GM12878 (cell line): ENCODE results near the gene STXBP2. TPM values are rescaled to one million over a fixed set of nuclear protein-coding genes. Genes with fewer than 3 reads are reported as not detected.

ENCODE experiments used
- ATAC-seq: fragments of 200-7000 bp; cut with Tn5 transposase; 3 replicates; pipeline ENCODE4 v1.9.1; 2020; ENCODE audit warnings: mild to moderate bottlenecking, moderate library complexity
- BruUV-seq: library from RNA; stranded (reverse); fragments of 400-500 nt; replicated peaks from 2 replicates; lab custom pipeline; 2021; lab: Mats Ljungman, UMichigan
- CTCF ChIA-PET: fragments of 300-600 bp; sonication (Branson Sonifier 250); formaldehyde crosslinking; extraction: SDS; loops from one replicate; lab custom pipeline; 2021; ENCODE audit warnings: inconsistent platforms; lab: Yijun Ruan, JAX
- POLR2A ChIA-PET: fragments of 350-600 bp; formaldehyde crosslinking; extraction: SDS; loops from one replicate; lab custom pipeline; 2021; ENCODE audit warnings: inconsistent platforms; lab: Charles Lee
- RAD21 ChIA-PET: fragments of 300-600 bp; sonication (Branson Sonifier 250); formaldehyde crosslinking; loops from one replicate; lab custom pipeline; 2023; ENCODE audit warnings: antibody characterized with exemption; ENCODE audit not compliant: unreplicated experiment; lab: Charles Lee
- SMC1A ChIA-PET: fragments of 300-600 bp; sonication (Branson Sonifier 250); formaldehyde crosslinking; loops from one replicate; lab custom pipeline; 2023; ENCODE audit not compliant: unreplicated experiment, uncharacterized antibody; lab: Charles Lee
- DNase-seq: peaks from one replicate; pipeline ENCODE4 v3.0.0-alpha.2; 2011; ENCODE audit warnings: low read depth, low spot score
- FAIRE-seq: peaks from 3 replicates; lab custom pipeline; 2011; peaks lifted over from hg19 to GRCh38; lab: Jason Lieb, UNC
- H2AFZ ChIP-seq: 2 replicates; pipeline ENCODE4 v1.6.0; 2011; ENCODE audit warnings: low read depth, low read length, control low read depth; ENCODE audit not compliant: control insufficient read depth
- H3K27ac ChIP-seq: 2 replicates; pipeline ENCODE4 v1.5.1; 2011; ENCODE audit warnings: control low read depth; ENCODE audit not compliant: control insufficient read depth, insufficient read depth
- H3K27me3 ChIP-seq, 2 experiments: replicated peaks in 1 of 2; 2 replicates each; pipeline versions ENCODE4 v1.6.0 to v1.6.1; 2011; ENCODE audit warnings: low read length in 1 of 2; ENCODE audit not compliant: control insufficient read depth in 2 of 2, insufficient read depth in 2 of 2
- H3K36me3 ChIP-seq, 2 experiments: 2 replicates each; pipeline ENCODE4 v1.5.1; 2011; ENCODE audit warnings: low read length in 1 of 2; ENCODE audit not compliant: control insufficient read depth in 2 of 2, insufficient read depth in 2 of 2
- H3K4me1 ChIP-seq: 2 replicates; pipeline ENCODE4 v1.6.1; 2011; ENCODE audit warnings: mild to moderate bottlenecking, low read length, moderate library complexity, mixed read lengths; ENCODE audit not compliant: control insufficient read depth, insufficient read depth
- H3K4me2 ChIP-seq: 2 replicates; pipeline ENCODE4 v1.6.0; 2011; ENCODE audit warnings: control low read depth; ENCODE audit not compliant: control insufficient read depth, insufficient read depth
- H3K4me3 ChIP-seq: fragments of 200-600 bp; sonication (generic); 2 replicates; pipeline ENCODE4 v1.5.1; 2016
- H3K79me2 ChIP-seq: 2 replicates; pipeline ENCODE4 v1.6.0; 2011; ENCODE audit warnings: low read length; ENCODE audit not compliant: control insufficient read depth, insufficient read depth
- H3K9ac ChIP-seq: 2 replicates; pipeline ENCODE4 v1.8.0; 2011; ENCODE audit warnings: low read length, control low read depth, mixed read lengths; ENCODE audit not compliant: control insufficient read depth, insufficient read depth
- H3K9me3 ChIP-seq: replicated peaks from 3 replicates; pipeline ENCODE4 v1.5.1; 2011; ENCODE audit warnings: mild to moderate bottlenecking, low read length; ENCODE audit not compliant: control insufficient read depth, insufficient read depth
- H4K20me1 ChIP-seq: 2 replicates; pipeline ENCODE4 v1.6.0; 2011; ENCODE audit not compliant: control insufficient read depth, insufficient read depth
- BACH1 ChIP-seq: fragments of 450-650 bp; IDR thresholded peaks from 2 replicates; pipeline ENCODE4 v1.6.1; 2017; ENCODE audit warnings: mild to moderate bottlenecking, borderline replicate concordance
- FOXM1 ChIP-seq: IDR thresholded peaks from 2 replicates; pipeline ENCODE4 v1.6.1; 2012; ENCODE audit warnings: low read depth, mild to moderate bottlenecking, inconsistent platforms, low read length, moderate library complexity
- MEF2A ChIP-seq: IDR thresholded peaks from 2 replicates; pipeline ENCODE4 v1.6.1; 2011; ENCODE audit warnings: low read depth, mild to moderate bottlenecking, low read length, moderate library complexity; ENCODE audit not compliant: insufficient read depth
- MEF2B ChIP-seq: fragments of 450-650 bp; IDR thresholded peaks from 2 replicates; pipeline ENCODE4 v1.6.1; 2018; ENCODE audit warnings: mild to moderate bottlenecking, moderate library complexity; ENCODE audit not compliant: partially characterized antibody, poor library complexity, severe bottlenecking
- MTA2 ChIP-seq: fragments of 450-650 bp; IDR thresholded peaks from 2 replicates; pipeline ENCODE4 v1.6.1; 2016; ENCODE audit warnings: low read depth, mild to moderate bottlenecking, moderate library complexity
- NR2F1 ChIP-seq: fragments of 450-650 bp; conservative IDR thresholded peaks from 2 replicates; pipeline ENCODE4 v1.6.1; 2017; ENCODE audit warnings: mild to moderate bottlenecking
- PAX8 ChIP-seq: fragments of 450-650 bp; IDR thresholded peaks from 2 replicates; pipeline ENCODE4 v1.6.1; 2017; ENCODE audit warnings: mild to moderate bottlenecking, moderate library complexity
- POU2F2 ChIP-seq: IDR thresholded peaks from 3 replicates; pipeline ENCODE4 v1.6.1; 2011; ENCODE audit warnings: low read depth, mild to moderate bottlenecking, low read length, borderline replicate concordance
- RBBP5 ChIP-seq: fragments of 200-600 bp; sonication (generic); conservative IDR thresholded peaks from 2 replicates; pipeline ENCODE4 v1.6.1; 2016
- SIX5 ChIP-seq: IDR thresholded peaks from 2 replicates; pipeline ENCODE4 v1.6.1; 2011; ENCODE audit warnings: mild to moderate bottlenecking, low read depth, low read length, moderate library complexity; ENCODE audit not compliant: severe bottlenecking
- SMAD5 ChIP-seq: IDR thresholded peaks from 2 replicates; pipeline ENCODE4 v1.6.1; 2016; ENCODE audit warnings: antibody characterized with exemption, low read depth
- ZNF217 ChIP-seq: fragments of 450-650 bp; IDR thresholded peaks from 2 replicates; pipeline ENCODE4 v1.6.1; 2017; ENCODE audit warnings: antibody characterized with exemption, mild to moderate bottlenecking
- ZNF24 ChIP-seq: fragments of 450-650 bp; IDR thresholded peaks from 2 replicates; pipeline ENCODE4 v1.6.1; 2017; ENCODE audit warnings: antibody characterized with exemption, mild to moderate bottlenecking
- ZNF274 ChIP-seq: IDR thresholded peaks from one replicate; pipeline ENCODE4 v1.8.0; 2011; ENCODE audit not compliant: insufficient read length, insufficient read depth
- ZSCAN29 ChIP-seq: fragments of 450-650 bp; IDR thresholded peaks from 2 replicates; pipeline ENCODE4 v1.6.1; 2017; ENCODE audit warnings: mild to moderate bottlenecking, moderate library complexity
- WGBS: methylation state at CpG from one replicate; pipeline ENCODE4 v1.1.6; 2016; ENCODE audit warnings: low lambda C conversion rate; ENCODE audit not compliant: insufficient replicate concordance, insufficient coverage; ENCODE audit errors: missing lambda C conversion rate; 5-methylcytosine and 5-hydroxymethylcytosine counted together
- in situ Hi-C: fragments of 300-500 bp; cut with MboI; formaldehyde crosslinking; loops from 9 replicates; pipeline ENCODE4 v1.14.3; 2018; ENCODE audit warnings: mixed read lengths
- intact Hi-C: fragments of 100-400 bp; cut with micrococcal nuclease; formaldehyde crosslinking; loops from one replicate; pipeline ENCODE4 v1.14.2; 2022; ENCODE audit not compliant: unreplicated experiment
- polyA plus RNA-seq, 11 experiments: library from polyadenylated mRNA; depleted of rRNA in 4 of 11; unstranded in 6 of 11; stranded (reverse) in 5 of 11; fragments of >200 nt; fragmentation: Nextera tagmentation in 4 of 11; fragmentation: Illumina TruSeq in 1 of 11; extraction: Ambion mirVana in 4 of 11; extraction: Trizol in 1 of 11; gene quantifications; 1 replicate in 1 of 11; 2 replicates in 10 of 11; pipeline versions ENCODE4 v1.2.1 to v1.2.3, GENCODE V29; 2011 to 2016; ENCODE audit warnings: inconsistent platforms in 2 of 11, missing spikeins in 2 of 11, low read depth in 1 of 11
- total RNA-seq, 4 experiments: library from RNA; depleted of rRNA in 3 of 4; stranded (reverse); fragments of >200 nt in 3 of 4; fragmentation: Illumina TruSeq in 1 of 4; extraction: Trizol in 1 of 4; gene quantifications; 2 replicates each; pipeline versions ENCODE4 v1.2.1 to v1.2.3, GENCODE V29; 2013 to 2021
- TF ChIP-seq, protein P1 (sequence below): IDR thresholded peaks from 2 replicates; pipeline ENCODE4 v1.6.1; 2012; ENCODE audit warnings: low read length, inconsistent platforms
- TF ChIP-seq, protein P2 (sequence below): fragments of 450-650 bp; IDR thresholded peaks from 2 replicates; pipeline ENCODE4 v1.6.1; 2014; ENCODE audit warnings: mild to moderate bottlenecking

STXBP2 gene
- total and polyA plus RNA-seq, 10 of the 15 experiments (the other 5 are each of a cell fraction or from before 2014, with no cell fraction given), result 2.6 to 111 (median 61.4) TPM

DNA sequence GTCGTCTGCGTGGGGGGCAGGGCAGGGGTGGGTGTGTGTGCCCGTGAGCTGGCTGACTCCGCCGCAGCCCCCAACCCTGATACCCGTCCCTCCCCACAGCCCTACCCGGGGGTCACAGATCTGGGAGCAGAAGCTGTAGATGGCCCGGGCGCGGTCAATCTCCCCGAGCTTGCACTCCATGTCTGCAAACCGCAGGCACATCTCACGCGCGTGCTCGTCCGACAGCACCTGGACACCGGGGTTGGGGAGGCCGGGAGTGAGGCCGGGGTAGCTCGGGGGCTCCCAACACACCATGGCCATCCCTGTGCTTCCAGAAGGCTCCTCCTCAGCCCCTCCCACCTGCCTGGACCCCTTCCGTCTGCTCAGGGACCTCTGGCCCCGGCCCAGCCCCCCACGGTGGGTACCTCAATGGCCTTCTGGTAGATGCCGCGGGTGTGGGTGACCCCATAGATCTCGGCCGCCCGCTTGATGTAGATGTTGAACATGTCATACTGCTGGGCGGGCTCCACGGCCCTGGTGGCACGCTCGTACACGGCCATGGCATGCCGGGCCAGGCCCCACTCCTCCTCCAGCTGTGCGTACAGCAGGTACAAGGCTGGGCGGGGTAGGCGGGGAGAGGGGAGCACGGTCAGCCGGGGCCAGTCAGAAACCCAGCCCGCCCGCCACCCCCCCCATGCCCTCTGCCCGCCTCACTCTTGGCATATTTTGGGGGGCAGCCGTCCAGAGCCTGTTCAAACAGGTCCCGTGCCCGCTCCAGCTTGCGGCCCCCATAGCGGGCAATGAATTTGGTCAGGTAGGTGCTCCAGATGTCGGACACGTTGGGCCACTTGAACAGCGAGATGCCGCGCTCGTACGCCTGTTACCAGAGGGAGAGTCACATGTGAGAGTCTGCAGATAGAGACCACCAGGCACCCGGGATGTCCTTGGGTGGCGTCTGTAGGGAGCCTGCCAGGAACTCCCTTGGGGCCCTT, 16.2 kb upstream of the STXBP2 start:
- Histone ChIP-seq H3K36me3 (peaks cover 0 to 25% of the 10 kb centered on the region in 2 experiments; a peak in 3 of 4 replicates), H3K4me1 (no peaks in the 10 kb centered on the region), H3K9me3 (no peaks in the 10 kb centered on the region), H3K27ac (no peak overlapping the region), H3K79me2 (no peaks in the 10 kb centered on the region), H3K4me3 (no peak overlapping the region), H3K4me2 (no peak overlapping the region), H4K20me1 (no peaks in the 10 kb centered on the region), H3K9ac (no peak overlapping the region), H3K27me3 (no peaks in the 10 kb centered on the region), H2AFZ (no peak overlapping the region)
- ChIA-PET SMC1A (no interaction called here), CTCF (no interaction called here), RAD21 (no interaction called here), POLR2A (interaction anchor here (0.6 to 1.2 kb wide), 2 partner anchors 15 to 229 kb away, joined by 3 to 4 read pairs; no protein-coding TSS in a partner anchor)
- ATAC-seq (no peak), FAIRE-seq (no peak), DNase-seq (no peak)
- TSS peak; percentile 53 for BruUV-seq
- intact Hi-C loops, result no loop called here
- TF ChIP-seq SMAD5, result no peak
- TF ChIP-seq MEF2B, result no peak
- TF ChIP-seq ZSCAN29, result no peak
- no peak for TF ChIP-seq POU2F2
- TF ChIP-seq FOXM1, result no peak
- no peak for TF ChIP-seq BACH1
- no peak for TF ChIP-seq MEF2A
- TF ChIP-seq, protein P1, sequence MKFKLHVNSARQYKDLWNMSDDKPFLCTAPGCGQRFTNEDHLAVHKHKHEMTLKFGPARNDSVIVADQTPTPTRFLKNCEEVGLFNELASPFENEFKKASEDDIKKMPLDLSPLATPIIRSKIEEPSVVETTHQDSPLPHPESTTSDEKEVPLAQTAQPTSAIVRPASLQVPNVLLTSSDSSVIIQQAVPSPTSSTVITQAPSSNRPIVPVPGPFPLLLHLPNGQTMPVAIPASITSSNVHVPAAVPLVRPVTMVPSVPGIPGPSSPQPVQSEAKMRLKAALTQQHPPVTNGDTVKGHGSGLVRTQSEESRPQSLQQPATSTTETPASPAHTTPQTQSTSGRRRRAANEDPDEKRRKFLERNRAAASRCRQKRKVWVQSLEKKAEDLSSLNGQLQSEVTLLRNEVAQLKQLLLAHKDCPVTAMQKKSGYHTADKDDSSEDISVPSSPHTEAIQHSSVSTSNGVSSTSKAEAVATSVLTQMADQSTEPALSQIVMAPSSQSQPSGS, result no peak
- TF ChIP-seq ZNF274, result no peak
- no peak for TF ChIP-seq NR2F1
- no peak for TF ChIP-seq PAX8
- TF ChIP-seq ZNF24, result no peak
- no peak for TF ChIP-seq RBBP5
- no peak for TF ChIP-seq ZNF217
- no peak for TF ChIP-seq MTA2
- no peak for TF ChIP-seq SIX5
- TF ChIP-seq, protein P2, sequence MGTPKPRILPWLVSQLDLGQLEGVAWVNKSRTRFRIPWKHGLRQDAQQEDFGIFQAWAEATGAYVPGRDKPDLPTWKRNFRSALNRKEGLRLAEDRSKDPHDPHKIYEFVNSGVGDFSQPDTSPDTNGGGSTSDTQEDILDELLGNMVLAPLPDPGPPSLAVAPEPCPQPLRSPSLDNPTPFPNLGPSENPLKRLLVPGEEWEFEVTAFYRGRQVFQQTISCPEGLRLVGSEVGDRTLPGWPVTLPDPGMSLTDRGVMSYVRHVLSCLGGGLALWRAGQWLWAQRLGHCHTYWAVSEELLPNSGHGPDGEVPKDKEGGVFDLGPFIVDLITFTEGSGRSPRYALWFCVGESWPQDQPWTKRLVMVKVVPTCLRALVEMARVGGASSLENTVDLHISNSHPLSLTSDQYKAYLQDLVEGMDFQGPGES, result no peak
- in situ Hi-C loops, result no loop called here
- 97% methylated on average over 48 of the region's 57 CpGs for WGBS
